RWPE2 (cell line): Measurements from ENCODE around the gene TMEM229B.
A peak's percentile ranks its signal among the peaks of the same experiment; 100 is the strongest.

ENCODE experiments used
- ATAC-seq: fragments of 200-7000 bp; cut with Tn5 transposase; 3 replicates; pipeline ENCODE4 v1.9.1; 2021; ENCODE audit warnings: low read depth
- DNase-seq: peaks from one replicate; pipeline ENCODE4 v3.0.0-alpha.2; 2020; ENCODE audit warnings: low spot score
- H3K27ac ChIP-seq: fragments of 450-650 bp; 2 replicates; pipeline ENCODE4 v1.5.1; 2017; ENCODE audit warnings: mild to moderate bottlenecking; ENCODE audit not compliant: poor library complexity, severe bottlenecking
- H3K27me3 ChIP-seq: fragments of 250-450 bp; sonication (Bioruptor Pico); 2 replicates; pipeline ENCODE4 v1.5.1; 2021; ENCODE audit warnings: mild to moderate bottlenecking, moderate library complexity; ENCODE audit not compliant: insufficient read depth, poor library complexity, severe bottlenecking
- H3K36me3 ChIP-seq: fragments of 250-450 bp; sonication (Bioruptor Pico); 2 replicates; pipeline ENCODE4 v1.5.1; 2020; ENCODE audit warnings: low read depth, mild to moderate bottlenecking, moderate library complexity
- H3K4me1 ChIP-seq: fragments of 250-450 bp; sonication (Bioruptor Pico); 2 replicates; pipeline ENCODE4 v1.5.1; 2021; ENCODE audit warnings: mild to moderate bottlenecking, moderate library complexity; ENCODE audit not compliant: insufficient read depth, poor library complexity, severe bottlenecking
- H3K4me3 ChIP-seq: fragments of 250-450 bp; sonication (Bioruptor Pico); 2 replicates; pipeline ENCODE4 v1.5.1; 2021; ENCODE audit warnings: mild to moderate bottlenecking, moderate library complexity; ENCODE audit not compliant: severe bottlenecking
- H3K9me3 ChIP-seq: fragments of 250-450 bp; sonication (Bioruptor Pico); 2 replicates; pipeline ENCODE4 v1.5.1; 2021; ENCODE audit warnings: mild to moderate bottlenecking, moderate library complexity; ENCODE audit not compliant: severe bottlenecking
- CTCF ChIP-seq: fragments of 450-650 bp; IDR thresholded peaks from one replicate; pipeline ENCODE4 v1.5.1; 2017; ENCODE audit warnings: mild to moderate bottlenecking, moderate library complexity; ENCODE audit not compliant: poor library complexity, severe bottlenecking

Gene TMEM229B

GRCh38 chr14:67517083-67517482, 28.6 kb upstream of the TMEM229B start:
- TF ChIP-seq CTCF = peak; percentile 47
- ATAC-seq (no peak; the same call in 2 of the 3 replicates), DNase-seq (no peak)
- no peaks in the 10 kb centered on the region for H3K4me1 ChIP-seq
- H3K36me3 ChIP-seq = no peaks in the 10 kb centered on the region
- no peak overlapping the region for H3K27ac ChIP-seq
- H3K27me3 ChIP-seq = no peaks in the 10 kb centered on the region
- H3K4me3 ChIP-seq = no peak overlapping the region
- no peaks in the 10 kb centered on the region for H3K9me3 ChIP-seq

- H3K4me3 ChIP-seq = no peak overlapping the region
- H3K4me1 ChIP-seq = no peaks in the 10 kb centered on the region
- no peaks in the 10 kb centered on the region for H3K9me3 ChIP-seq
- TF ChIP-seq CTCF = no peak
- no peaks in the 10 kb centered on the region for H3K36me3 ChIP-seq
- DNase-seq (no peak), ATAC-seq (no peak)
- H3K27ac ChIP-seq = no peak overlapping the region
- H3K27me3 ChIP-seq = no peaks in the 10 kb centered on the region
These were observed 28.2 kb upstream of the TMEM229B start for GRCh38 chr14:67516676-67517075.

GRCh38 chr14:67515386-67516079, 27.0 kb upstream of the TMEM229B start:
- peak; percentile 35 for ATAC-seq

GRCh38 chr14:67514650-67515385, 26.3 kb upstream of the TMEM229B start:
- H3K9me3 ChIP-seq = no peaks in the 10 kb centered on the region
- H3K4me1 ChIP-seq = no peaks in the 10 kb centered on the region
- no peaks in the 10 kb centered on the region for H3K36me3 ChIP-seq
- H3K27me3 ChIP-seq = no peaks in the 10 kb centered on the region
- DNase-seq (no peak), ATAC-seq (peak; percentile 62)
- no peak for TF ChIP-seq CTCF
- H3K4me3 ChIP-seq = peak overlapping the region; percentile 77
- no peak overlapping the region for H3K27ac ChIP-seq

More at GRCh38 chr14:67515386-67516079, 27.0 kb upstream of the TMEM229B start:
- H3K27ac ChIP-seq = no peak overlapping the region
- no peaks in the 10 kb centered on the region for H3K36me3 ChIP-seq
- peak overlapping the region; percentile 77 for H3K4me3 ChIP-seq
- peak; percentile 17 for TF ChIP-seq CTCF
- no peaks in the 10 kb centered on the region for H3K27me3 ChIP-seq
- no peak for DNase-seq
- no peaks in the 10 kb centered on the region for H3K9me3 ChIP-seq
- H3K4me1 ChIP-seq = no peaks in the 10 kb centered on the region
